ENCODE data around the gene KAZN.

The KAZN gene

GRCh38 chr1:14718476-14718875 lies 120.0 kb downstream of the KAZN start:
- DNase-seq = no peak

- DNase-seq = no peak
Measured at GRCh38 chr1:14723401-14723800, 124.9 kb downstream of the KAZN start.

- no peak for DNase-seq
Measured at GRCh38 chr1:14724246-14724645, 125.8 kb downstream of the KAZN start.

GRCh38 chr1:14724678-14725077 lies 126.2 kb downstream of the KAZN start:
- peak in 1 of 3 donors; percentile 47 for DNase-seq

- DNase-seq = no peak
Measured at GRCh38 chr1:14725238-14725637, 126.8 kb downstream of the KAZN start.

GRCh38 chr1:14725695-14726094 lies 127.2 kb downstream of the KAZN start:
- no peak for DNase-seq

GRCh38 chr1:14726606-14727005 lies 128.1 kb downstream of the KAZN start:
- no peak for DNase-seq

GRCh38 chr1:14728516-14728915 lies 130.0 kb downstream of the KAZN start:
- DNase-seq = no peak

GRCh38 chr1:14732728-14733047 lies 134.2 kb downstream of the KAZN start:
- DNase-seq = no peak

GRCh38 chr1:14733048-14733778 lies 134.7 kb downstream of the KAZN start:
- DNase-seq = peak; percentile 38 to 49 (median 45)

GRCh38 chr1:14733779-14734140 lies 135.3 kb downstream of the KAZN start:
- DNase-seq = no peak

GRCh38 chr1:14735841-14736240 lies 137.4 kb downstream of the KAZN start:
- DNase-seq = no peak

GRCh38 chr1:14737561-14738094 lies 139.1 kb downstream of the KAZN start:
- DNase-seq = no peak

- DNase-seq = no peak
Measured at GRCh38 chr1:14738235-14738634, 139.8 kb downstream of the KAZN start.

GRCh38 chr1:14738647-14739046 lies 140.2 kb downstream of the KAZN start:
- no peak for DNase-seq

GRCh38 chr1:14739082-14739832 lies 140.8 kb downstream of the KAZN start:
- DNase-seq = peak; percentile 73 to 92 (median 86)

- DNase-seq = no peak
Measured at GRCh38 chr1:14740016-14740415, 141.5 kb downstream of the KAZN start.

- peak in 1 of 3 donors; percentile 29 for DNase-seq
Measured at GRCh38 chr1:14741082-14741481, 142.6 kb downstream of the KAZN start.

- DNase-seq = no peak
Measured at GRCh38 chr1:14741532-14741931, 143.0 kb downstream of the KAZN start.

GRCh38 chr1:14742181-14742980 lies 143.9 kb downstream of the KAZN start:
- DNase-seq = peak; percentile 73 to 95 (median 90)

GRCh38 chr1:14743368-14743767 lies 144.9 kb downstream of the KAZN start:
- no peak for DNase-seq

- no peak for DNase-seq
Measured at GRCh38 chr1:14745001-14745720, 146.7 kb downstream of the KAZN start.

- DNase-seq = no peak
Measured at GRCh38 chr1:14745789-14746188, 147.3 kb downstream of the KAZN start.
